Measurements from ENCODE around the gene SLC29A3.
"Not testable (repeated sequence)": the region's sequence is repeated elsewhere in the genome, so short reads cannot be mapped to it uniquely, and the experiment has no call there.

SLC29A3 gene

DNA sequence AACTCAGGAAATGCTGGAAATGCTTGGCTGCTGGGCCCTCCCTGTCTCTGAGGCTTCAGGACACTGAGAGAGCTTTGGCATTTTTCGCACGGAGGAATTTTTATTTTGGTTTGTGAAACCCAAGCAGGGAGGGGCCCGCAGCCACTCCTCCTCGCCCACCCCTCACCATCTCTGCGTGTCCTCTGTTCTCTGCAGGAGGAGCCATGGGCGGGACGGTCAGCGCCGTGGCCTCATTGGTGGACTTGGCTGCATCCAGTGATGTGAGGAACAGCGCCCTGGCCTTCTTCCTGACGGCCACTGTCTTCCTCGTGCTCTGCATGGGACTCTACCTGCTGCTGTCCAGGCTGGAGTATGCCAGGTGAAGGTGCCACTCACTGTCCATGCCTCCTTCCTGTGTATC is 36.8 kb downstream of the SLC29A3 start:
- no peak for DNase-seq (ENCODE audit: low read depth)
- TF ChIP-seq, protein P1, sequence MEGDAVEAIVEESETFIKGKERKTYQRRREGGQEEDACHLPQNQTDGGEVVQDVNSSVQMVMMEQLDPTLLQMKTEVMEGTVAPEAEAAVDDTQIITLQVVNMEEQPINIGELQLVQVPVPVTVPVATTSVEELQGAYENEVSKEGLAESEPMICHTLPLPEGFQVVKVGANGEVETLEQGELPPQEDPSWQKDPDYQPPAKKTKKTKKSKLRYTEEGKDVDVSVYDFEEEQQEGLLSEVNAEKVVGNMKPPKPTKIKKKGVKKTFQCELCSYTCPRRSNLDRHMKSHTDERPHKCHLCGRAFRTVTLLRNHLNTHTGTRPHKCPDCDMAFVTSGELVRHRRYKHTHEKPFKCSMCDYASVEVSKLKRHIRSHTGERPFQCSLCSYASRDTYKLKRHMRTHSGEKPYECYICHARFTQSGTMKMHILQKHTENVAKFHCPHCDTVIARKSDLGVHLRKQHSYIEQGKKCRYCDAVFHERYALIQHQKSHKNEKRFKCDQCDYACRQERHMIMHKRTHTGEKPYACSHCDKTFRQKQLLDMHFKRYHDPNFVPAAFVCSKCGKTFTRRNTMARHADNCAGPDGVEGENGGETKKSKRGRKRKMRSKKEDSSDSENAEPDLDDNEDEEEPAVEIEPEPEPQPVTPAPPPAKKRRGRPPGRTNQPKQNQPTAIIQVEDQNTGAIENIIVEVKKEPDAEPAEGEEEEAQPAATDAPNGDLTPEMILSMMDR (conservative IDR thresholded peaks at IDR 0.05; ENCODE audit: low read length), result no peak
- no peak overlapping the region for H3K4me3 ChIP-seq (ENCODE audit: low read length)

GRCh38 chr10:71357792-71358265 is 38.8 kb downstream of the SLC29A3 start:
- no peak for DNase-seq (ENCODE audit: low read depth)

GRCh38 chr10:71358277-71358676 is 39.2 kb downstream of the SLC29A3 start:
- no peak overlapping the region for H3K4me3 ChIP-seq (ENCODE audit: low read length)
- TF ChIP-seq, protein P1 (conservative IDR thresholded peaks at IDR 0.05; ENCODE audit: low read length), result no peak
- no peak for DNase-seq (ENCODE audit: low read depth)

More at GRCh38 chr10:71357792-71358265, 38.8 kb downstream of the SLC29A3 start:
- H3K4me3 ChIP-seq (ENCODE audit: low read length), result no peak overlapping the region
- TF ChIP-seq, protein P1 (conservative IDR thresholded peaks at IDR 0.05; ENCODE audit: low read length), result no peak

DNA sequence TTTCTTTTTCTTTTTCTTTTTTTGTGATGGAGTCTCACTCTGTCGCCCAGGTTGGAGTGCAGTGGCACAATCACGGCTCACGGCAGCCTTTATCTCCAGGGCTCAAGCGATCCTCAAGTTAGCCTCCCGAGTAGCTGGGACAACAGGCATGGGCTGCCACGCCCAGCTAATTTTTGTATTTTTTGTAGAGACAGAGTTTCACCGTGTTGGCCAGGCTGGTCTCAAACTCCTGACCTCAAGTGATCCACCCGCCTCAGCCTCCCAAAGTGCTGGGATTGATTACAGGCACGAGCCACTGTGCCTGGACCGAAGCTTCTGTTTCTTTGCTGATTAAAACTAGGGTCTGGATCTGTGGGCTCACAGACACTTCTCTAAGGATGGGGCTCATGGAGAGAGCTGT is 39.8 kb downstream of the SLC29A3 start:
- H3K4me3 ChIP-seq (ENCODE audit: low read length); DNase-seq (ENCODE audit: low read depth): not testable (repeated sequence)

- no peak for DNase-seq (ENCODE audit: low read depth)
- TF ChIP-seq, protein P1 (conservative IDR thresholded peaks at IDR 0.05; ENCODE audit: low read length), result no peak
- no peak overlapping the region for H3K4me3 ChIP-seq (ENCODE audit: low read length)
Measured at GRCh38 chr10:71359364-71360046, 40.4 kb downstream of the SLC29A3 start.

GRCh38 chr10:71360735-71361134 is 41.7 kb downstream of the SLC29A3 start:
- TF ChIP-seq, protein P1 (conservative IDR thresholded peaks at IDR 0.05; ENCODE audit: low read length), result no peak
- no peak overlapping the region for H3K4me3 ChIP-seq (ENCODE audit: low read length)
- no peak for DNase-seq (ENCODE audit: low read depth)

DNA sequence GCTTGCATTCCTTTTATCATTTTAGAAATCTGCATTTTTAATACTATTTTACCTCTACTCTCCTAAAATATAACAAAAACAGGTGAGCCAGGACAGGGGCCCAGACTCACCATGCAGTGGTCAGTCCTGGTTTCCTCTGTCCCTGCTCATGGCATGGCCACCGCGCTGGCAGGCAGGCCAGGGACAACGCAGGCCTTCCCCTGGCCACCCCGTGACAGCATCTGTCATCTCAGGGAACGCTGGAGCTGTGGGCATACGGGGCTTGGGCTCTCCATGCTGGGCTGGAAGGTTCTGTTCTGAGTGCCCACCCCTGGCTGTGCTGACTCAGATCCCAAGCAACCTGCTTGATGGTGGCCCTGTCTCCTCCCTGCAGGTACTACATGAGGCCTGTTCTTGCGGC is 42.5 kb downstream of the SLC29A3 start:
- TF ChIP-seq, protein P1 (conservative IDR thresholded peaks at IDR 0.05; ENCODE audit: low read length), result no peak
- H3K4me3 ChIP-seq (ENCODE audit: low read length), result no peak overlapping the region
- no peak for DNase-seq (ENCODE audit: low read depth)
